HepG2 (cell line): ENCODE measurements around the gene CIAO3.

ENCODE experiments used
- JUND ChIP-seq: sonication (generic); formaldehyde crosslinking; IDR thresholded peaks from 2 replicates; pipeline ENCODE4 v1.8.0; 2022; ENCODE audit warnings: mild to moderate bottlenecking, missing genetic modification reagents
- PHB2 ChIP-seq: fragments of 450-650 bp; IDR thresholded peaks from 2 replicates; pipeline ENCODE4 v1.6.1; 2018; ENCODE audit not compliant: partially characterized antibody
- SIN3B ChIP-seq: fragments of 150-350 bp; IDR thresholded peaks from 2 replicates; pipeline ENCODE4 v1.6.1; 2014; ENCODE audit warnings: low read length
- SRF ChIP-seq: IDR thresholded peaks from 2 replicates; pipeline ENCODE4 v1.6.1; 2011; ENCODE audit warnings: mild to moderate bottlenecking, low read depth, low read length, moderate library complexity
- YY1 ChIP-seq: IDR thresholded peaks from 2 replicates; pipeline ENCODE4 v1.6.1; 2011; ENCODE audit warnings: low read length, low read depth, moderate library complexity, mild to moderate bottlenecking; ENCODE audit not compliant: insufficient read depth, insufficient replicate concordance
- ZFP62 ChIP-seq: sonication (generic); formaldehyde crosslinking; IDR thresholded peaks from 2 replicates; pipeline ENCODE4 v1.4.0; 2020; ENCODE audit warnings: missing genetic modification reagents
- ZNF12 ChIP-seq: sonication (generic); formaldehyde crosslinking; IDR thresholded peaks from 2 replicates; pipeline ENCODE4 v1.5.0; 2020; ENCODE audit warnings: missing genetic modification reagents
- TF ChIP-seq, protein P1 (sequence below): sonication (generic); formaldehyde crosslinking; IDR thresholded peaks from 2 replicates; pipeline ENCODE4 v1.4.0; 2020; ENCODE audit warnings: missing genetic modification reagents

- TF ChIP-seq JUND (CRISPR knock-in tag) (no peak), ZNF12 (no peak), ZFP62 (no peak), YY1 (no peak), SIN3B (no peak), SRF (no peak), PHB2 (no peak)
- TF ChIP-seq, protein P1, sequence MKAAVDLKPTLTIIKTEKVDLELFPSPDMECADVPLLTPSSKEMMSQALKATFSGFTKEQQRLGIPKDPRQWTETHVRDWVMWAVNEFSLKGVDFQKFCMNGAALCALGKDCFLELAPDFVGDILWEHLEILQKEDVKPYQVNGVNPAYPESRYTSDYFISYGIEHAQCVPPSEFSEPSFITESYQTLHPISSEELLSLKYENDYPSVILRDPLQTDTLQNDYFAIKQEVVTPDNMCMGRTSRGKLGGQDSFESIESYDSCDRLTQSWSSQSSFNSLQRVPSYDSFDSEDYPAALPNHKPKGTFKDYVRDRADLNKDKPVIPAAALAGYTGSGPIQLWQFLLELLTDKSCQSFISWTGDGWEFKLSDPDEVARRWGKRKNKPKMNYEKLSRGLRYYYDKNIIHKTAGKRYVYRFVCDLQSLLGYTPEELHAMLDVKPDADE (CRISPR knock-in tag): no peak
Observed at GRCh38 chr16:689175-689897, 51.5 kb downstream of the CIAO3 start.
